Endothelial cell of umbilical vein (primary cell): ENCODE results near the gene ANP32D. TPM values are rescaled to one million over a fixed set of nuclear protein-coding genes. Genes with fewer than 3 reads are reported as not detected.

Source experiments
- BruUV-seq: library from RNA; stranded (reverse); fragments of 400-500 nt; replicated peaks from 2 replicates; lab custom pipeline; 2021; lab: Mats Ljungman, UMichigan
- CTCF ChIA-PET: fragments of 300-600, 350-600 bp; sonication (Branson Sonifier 250); formaldehyde crosslinking; loops from one replicate; lab custom pipeline; 2021; ENCODE audit warnings: antibody characterized with exemption, inconsistent platforms; lab: Charles Lee
- POLR2A ChIA-PET: fragments of 300-600, 350-600 bp; sonication (Branson Sonifier 250); formaldehyde crosslinking; loops from one replicate; lab custom pipeline; 2021; ENCODE audit warnings: antibody characterized with exemption, inconsistent platforms; lab: Charles Lee
- DNase-seq: peaks from one replicate; pipeline ENCODE4 v3.0.0-alpha.2; 2011; ENCODE audit warnings: low read depth, low spot score
- FAIRE-seq: peaks from 2 replicates; lab custom pipeline; 2011; peaks lifted over from hg19 to GRCh38; lab: Jason Lieb, UNC
- H2AFZ ChIP-seq: 2 replicates; pipeline ENCODE4 v1.6.0; 2012; ENCODE audit warnings: low read depth, low read length, control low read depth, inconsistent platforms
- H3K27ac ChIP-seq: 2 replicates; pipeline ENCODE4 v1.5.1; 2011; ENCODE audit warnings: low read depth, mild to moderate bottlenecking, control low read depth, low read length, moderate library complexity; ENCODE audit not compliant: insufficient read depth
- H3K27me3 ChIP-seq, 2 experiments: 2 replicates each; pipeline versions ENCODE4 v1.6.0 to v1.6.1; 2011; ENCODE audit warnings: low read length in 2 of 2, mixed read lengths in 1 of 2; ENCODE audit not compliant: control insufficient read depth in 2 of 2, insufficient read depth in 2 of 2
- H3K36me3 ChIP-seq, 2 experiments: 2 replicates in 1 of 2; 3 replicates in 1 of 2; pipeline ENCODE4 v1.5.1; 2011; ENCODE audit warnings: low read length in 2 of 2, mild to moderate bottlenecking in 1 of 2, moderate library complexity in 1 of 2; ENCODE audit not compliant: control insufficient read depth in 2 of 2, insufficient read depth in 2 of 2; ENCODE audit errors: extremely low read depth in 1 of 2
- H3K4me1 ChIP-seq: 3 replicates; pipeline ENCODE4 v1.5.1; 2011; ENCODE audit warnings: mild to moderate bottlenecking, low read length; ENCODE audit not compliant: control insufficient read depth, insufficient read depth; ENCODE audit errors: extremely low read depth
- H3K4me2 ChIP-seq: 2 replicates; pipeline ENCODE4 v1.6.1; 2011; ENCODE audit warnings: low read length, control low read depth, mixed read lengths; ENCODE audit not compliant: insufficient read depth
- H3K4me3 ChIP-seq, 3 experiments: fragments of 200-600 bp in 1 of 3; sonication (generic), shearing (Covaris generic) in 1 of 3; replicated peaks in 1 of 3; 2 replicates each; pipeline ENCODE4 v1.5.1; 2011 to 2016; ENCODE audit warnings: control low read depth in 3 of 3, low read length in 3 of 3, mild to moderate bottlenecking in 2 of 3, inconsistent platforms in 1 of 3, low read depth in 1 of 3, moderate library complexity in 1 of 3; ENCODE audit not compliant: insufficient read depth in 1 of 3
- H3K79me2 ChIP-seq: 2 replicates; pipeline ENCODE4 v1.6.0; 2012; ENCODE audit warnings: low read length, inconsistent platforms; ENCODE audit not compliant: control insufficient read depth, insufficient read depth
- H3K9ac ChIP-seq: replicated peaks from 2 replicates; pipeline ENCODE3; 2011; ENCODE audit warnings: low read length, control low read depth; ENCODE audit not compliant: insufficient read depth; ENCODE audit errors: extremely low read depth
- H3K9me1 ChIP-seq: replicated peaks from 3 replicates; pipeline ENCODE4 v1.6.0; 2011; ENCODE audit warnings: mild to moderate bottlenecking, low read length; ENCODE audit not compliant: control insufficient read depth, insufficient read depth; ENCODE audit errors: extremely low read depth
- H3K9me3 ChIP-seq: replicated peaks from 2 replicates; pipeline ENCODE4 v1.5.1; 2012; ENCODE audit warnings: low read length, inconsistent platforms; ENCODE audit not compliant: control insufficient read depth, insufficient read depth
- H4K20me1 ChIP-seq: replicated peaks from 2 replicates; pipeline ENCODE3; 2011; ENCODE audit warnings: mild to moderate bottlenecking, low read length; ENCODE audit not compliant: control insufficient read depth, insufficient read depth; ENCODE audit errors: extremely low read depth
- CTCF ChIP-seq, 2 donors: IDR thresholded peaks; 1 replicate in 1 of 2; 2 replicates in 1 of 2; pipeline ENCODE4 v1.5.1; 2011; ENCODE audit warnings: low read length in 2 of 2, mild to moderate bottlenecking in 2 of 2, moderate library complexity in 2 of 2, control low read depth in 1 of 2, inconsistent platforms in 1 of 2, low read depth in 1 of 2; ENCODE audit not compliant: insufficient read depth in 1 of 2; ENCODE audit errors: extremely low read depth in 1 of 2
- EZH2 ChIP-seq: IDR thresholded peaks from 2 replicates; pipeline ENCODE4 v1.6.1; 2012; ENCODE audit warnings: borderline replicate concordance, low read depth, mild to moderate bottlenecking, moderate library complexity, low read length, inconsistent platforms; ENCODE audit not compliant: severe bottlenecking
- FOS ChIP-seq: IDR thresholded peaks from 2 replicates; pipeline ENCODE4 v1.6.1; 2011; ENCODE audit warnings: mild to moderate bottlenecking, low read length, moderate library complexity, borderline replicate concordance; ENCODE audit not compliant: insufficient read depth
- GATA2 ChIP-seq: IDR thresholded peaks from 2 replicates; pipeline ENCODE4 v1.7.0; 2011; ENCODE audit warnings: low read depth, mild to moderate bottlenecking, moderate library complexity, mixed read lengths, low read length; ENCODE audit not compliant: insufficient read length, insufficient read depth
- JUN ChIP-seq: IDR thresholded peaks from 2 replicates; pipeline ENCODE4 v1.6.1; 2011; ENCODE audit warnings: borderline replicate concordance, low read depth; ENCODE audit not compliant: insufficient read length, insufficient read depth
- MAX ChIP-seq: IDR thresholded peaks from 2 replicates; pipeline ENCODE4 v1.6.1; 2011; ENCODE audit not compliant: insufficient read depth, insufficient read length
- MYC ChIP-seq: IDR thresholded peaks from one replicate; pipeline ENCODE4 v1.6.1; 2011; ENCODE audit warnings: mild to moderate bottlenecking, low read depth, low read length
- POLR2A ChIP-seq: IDR thresholded peaks from 2 replicates; pipeline ENCODE4 v1.6.1; 2012; ENCODE audit warnings: low read depth, mild to moderate bottlenecking, control low read depth, low read length
- POLR2AphosphoS5 ChIP-seq: IDR thresholded peaks from 2 replicates; pipeline ENCODE4 v1.6.1; 2012; ENCODE audit warnings: low read depth, mild to moderate bottlenecking, control low read depth, low read length, moderate library complexity; ENCODE audit not compliant: insufficient read depth
- dilution Hi-C: fragments of 300-500 bp; cut with MboI; formaldehyde crosslinking; loops from one replicate; pipeline ENCODE4 v1.15.0; 2019; ENCODE audit warnings: low sequenced_read_pairs; ENCODE audit not compliant: extremely low pct_ligation_motif_present
- intact Hi-C: fragments of 100-400 bp; cut with micrococcal nuclease; formaldehyde crosslinking; loops from one replicate; pipeline ENCODE4 v1.10.0; 2022
- polyA plus RNA-seq, 4 experiments: library from polyadenylated mRNA; depleted of rRNA in 3 of 4; stranded (reverse) in 3 of 4; unstranded in 1 of 4; fragments of >200 nt; gene quantifications; 2 replicates each; pipeline versions ENCODE4 v1.2.1 to v1.2.3, GENCODE V29; 2011 to 2012; ENCODE audit warnings: missing spikeins in 1 of 4
- total RNA-seq: library from RNA; stranded (reverse); gene quantifications from 2 replicates; pipeline ENCODE4 v1.2.3, GENCODE V29; 2021

The ANP32D gene
- total and polyA plus RNA-seq, 2 donors (not counting 3 experiments of a cell fraction or from before 2014, with no cell fraction given) = not detected

- no peak within 1 kb of the TSS for H3K4me3 ChIP-seq
- no peaks in the 10 kb centered on the region for H3K4me1 ChIP-seq
- no peaks in the 10 kb centered on the region for H3K36me3 ChIP-seq
- H3K9me1 ChIP-seq = no peaks in the 10 kb centered on the region
- POLR2A ChIA-PET = no interaction called here
- CTCF ChIA-PET = no interaction called here
- H3K27ac ChIP-seq = no peak within 1 kb of the TSS
- H3K4me2 ChIP-seq = no peak within 1 kb of the TSS
- no peak for TF ChIP-seq GATA2
- no peak for TF ChIP-seq FOS
- no peak for TF ChIP-seq POLR2AphosphoS5
- no peak for TF ChIP-seq JUN
- TF ChIP-seq MAX = no peak
- no peak for TF ChIP-seq CTCF (IDR thresholded peaks at IDR 0.05; ENCODE audit: extremely low read depth in 1 of 2, insufficient read depth in 1 of 2, low read depth in 1 of 2, low read length in 2 of 2)
- TF ChIP-seq EZH2 = no peak
- no peak for TF ChIP-seq POLR2A
- no peak for TF ChIP-seq MYC
- DNase-seq (no peak), FAIRE-seq (no peak)
- peaks cover 1 to 6% of the 10 kb centered on the region in 2 experiments for H3K27me3 ChIP-seq
- no peak within 1 kb of the TSS for H3K9ac ChIP-seq
- no peaks in the 10 kb centered on the region for H4K20me1 ChIP-seq
- no TSS peak for BruUV-seq
- H3K79me2 ChIP-seq = no peaks in the 10 kb centered on the region
- no peak within 1 kb of the TSS for H2AFZ ChIP-seq
- intact Hi-C loops = no loop called here
- no peaks in the 10 kb centered on the region for H3K9me3 ChIP-seq
- dilution Hi-C loops = no loop called here
Measured at GRCh38 chr12:48482198-48482597, 9.8 kb downstream of the ANP32D start, which contains the start of gene C12orf54. C12orf54 (plus strand) TSS chr12:48482498; CDS start chr12:48483297, 799 bp downstream.
